ENCODE measurements around the gene BCKDK. TPM values are rescaled to one million over a fixed set of nuclear protein-coding genes. Genes with fewer than 3 reads are reported as not detected.
"Not testable (repeated sequence)": the region's sequence is repeated elsewhere in the genome, so short reads cannot be mapped to it uniquely, and the experiment has no call there.

The BCKDK gene
- total RNA-seq, 2 experiments from 2014 or later, result 39.0 to 40.4 TPM

- H3K4me3 ChIP-seq (ENCODE audit: low read depth, low read length, poor library complexity, severe bottlenecking), result peak within 1 kb of the TSS; percentile 86
These were observed 13.6 kb upstream of the BCKDK start, which contains the start of gene VKORC1 for GRCh38 chr16:31094424-31095120. VKORC1 (minus strand) TSS chr16:31094797; CDS start chr16:31094729, 68 bp downstream.

GRCh38 chr16:31099860-31100638 lies 8.1 kb upstream of the BCKDK start:
- H3K4me3 ChIP-seq (ENCODE audit: low read depth, low read length, poor library complexity, severe bottlenecking), result no peak overlapping the region
- H3K79me2 ChIP-seq (ENCODE audit: insufficient read depth, low read depth, low read length), result no peaks in the 10 kb centered on the region
- intact Hi-C loops (cut with micrococcal nuclease; ENCODE audit: unreplicated experiment), result no loop called here
- H3K9me2 ChIP-seq (ENCODE audit: insufficient read depth, low read length), result no peaks in the 10 kb centered on the region
- CTCF ChIA-PET (ENCODE audit: unreplicated experiment), result no interaction called here
- DNase-seq (ENCODE audit: low spot score), result no peak
- no peak overlapping the region for H3K27ac ChIP-seq (ENCODE audit: low read depth, low read length, poor library complexity, severe bottlenecking)
- POLR2A ChIA-PET, result interaction anchor here (0.6 kb wide), 3 partner anchors 21 to 541 kb away, joined by 3 to 7 read pairs (median 3); no protein-coding TSS in a partner anchor
- H2AFZ ChIP-seq (ENCODE audit: low read length), result no peak overlapping the region
- H3K9me3 ChIP-seq (ENCODE audit: low read length), result no peaks in the 10 kb centered on the region
- no TSS peak for BruUV-seq (replicated peaks)
- H3K4me1 ChIP-seq (ENCODE audit: insufficient read depth, low read length, poor library complexity, severe bottlenecking), result peaks cover 8% of the 10 kb centered on the region
- no peak overlapping the region for H3K4me2 ChIP-seq (ENCODE audit: low read length)
- no peak for TF ChIP-seq EZH2phosphoT487 (IDR thresholded peaks at IDR 0.05; ENCODE audit: borderline replicate concordance, low read depth, low read length)
- no peak for TF ChIP-seq CTCF (conservative IDR thresholded peaks at IDR 0.05; ENCODE audit: low read length)
- no peaks in the 10 kb centered on the region for H4K20me1 ChIP-seq (ENCODE audit: insufficient read depth, low read length)
- H3K36me3 ChIP-seq (ENCODE audit: insufficient read depth, low read length), result no peaks in the 10 kb centered on the region

More at GRCh38 chr16:31094424-31095120, 13.6 kb upstream of the BCKDK start, which contains the start of gene VKORC1:
- Histone ChIP-seq H2AFZ (ENCODE audit: low read length) (peak within 1 kb of the TSS; percentile 81), H3K27ac (ENCODE audit: low read depth, low read length, poor library complexity, severe bottlenecking) (peak within 1 kb of the TSS; percentile 71), H3K9me2 (ENCODE audit: insufficient read depth, low read length) (no peaks in the 10 kb centered on the region), H3K4me1 (ENCODE audit: insufficient read depth, low read length, poor library complexity, severe bottlenecking) (peaks cover 18% of the 10 kb centered on the region), H3K36me3 (ENCODE audit: insufficient read depth, low read length) (peaks cover 24% of the 10 kb centered on the region), H3K9me3 (ENCODE audit: low read length) (no peaks in the 10 kb centered on the region), H4K20me1 (ENCODE audit: insufficient read depth, low read length) (peaks cover 5% of the 10 kb centered on the region; the same call in 1 of the 2 replicates), H3K79me2 (ENCODE audit: insufficient read depth, low read depth, low read length) (peaks cover 23% of the 10 kb centered on the region), H3K4me2 (ENCODE audit: low read length) (peak within 1 kb of the TSS; percentile 100)
- BruUV-seq (replicated peaks), result no TSS peak
- intact Hi-C loops (cut with micrococcal nuclease; ENCODE audit: unreplicated experiment), result loop anchor here (1.0 kb wide), 3 partner anchors 20 to 109 kb away; partner anchors contain the start of genes HSD3B7, ZNF646 and ZNF668
- TF ChIP-seq EZH2phosphoT487 (IDR thresholded peaks at IDR 0.05; ENCODE audit: borderline replicate concordance, low read depth, low read length) (no peak), CTCF (conservative IDR thresholded peaks at IDR 0.05; ENCODE audit: low read length) (no peak)
- POLR2A ChIA-PET, result interaction anchor here (1.0 to 1.7 kb wide), 3 partner anchors 20 to 23 kb away, joined by 3 to 5 read pairs (median 4); partner anchors contain the start of genes KAT8, ZNF646 and ZNF668
- peak; percentile 92 for DNase-seq (ENCODE audit: low spot score)
- CTCF ChIA-PET (ENCODE audit: unreplicated experiment), result no interaction called here

- H3K79me2 ChIP-seq (ENCODE audit: insufficient read depth, low read depth, low read length); BruUV-seq (replicated peaks); H4K20me1 ChIP-seq (ENCODE audit: insufficient read depth, low read length); H3K4me1 ChIP-seq (ENCODE audit: insufficient read depth, low read length, poor library complexity, severe bottlenecking); DNase-seq (ENCODE audit: low spot score); H3K4me2 ChIP-seq (ENCODE audit: low read length); H3K9me2 ChIP-seq (ENCODE audit: insufficient read depth, low read length); CTCF ChIA-PET (ENCODE audit: unreplicated experiment); H3K9me3 ChIP-seq (ENCODE audit: low read length); H3K4me3 ChIP-seq (ENCODE audit: low read depth, low read length, poor library complexity, severe bottlenecking); H3K27ac ChIP-seq (ENCODE audit: low read depth, low read length, poor library complexity, severe bottlenecking); H2AFZ ChIP-seq (ENCODE audit: low read length); intact Hi-C loops (cut with micrococcal nuclease; ENCODE audit: unreplicated experiment); H3K36me3 ChIP-seq (ENCODE audit: insufficient read depth, low read length): not testable (repeated sequence)
- POLR2A ChIA-PET, result interaction anchor here (0.6 to 0.8 kb wide), 2 partner anchors 9 to 54 kb away, joined by 3 to 7 read pairs; no protein-coding TSS in a partner anchor
These were observed 7.1 kb upstream of the BCKDK start for GRCh38 chr16:31100876-31101641.
